ENCODE measurements around the gene KIF16B. TPM values are rescaled to one million over a fixed set of nuclear protein-coding genes. Genes with fewer than 3 reads are reported as not detected.

The KIF16B gene
- total and polyA plus RNA-seq, 9 of the 15 experiments (the other 6 are each of a cell fraction or from before 2014, with no cell fraction given) = 1.00 to 10.6 (median 8.5) TPM

- no peak overlapping the region for H2AFZ ChIP-seq (ENCODE audit: low read depth, low read length)
- POLR2A ChIA-PET = no interaction called here
- in situ Hi-C loops (cut with MboI) = no loop called here
- CTCF ChIA-PET (ENCODE audit: low intra/inter-chr PET ratio) = no interaction called here
- no peaks in the 10 kb centered on the region for H4K20me1 ChIP-seq (replicated peaks; ENCODE audit: control insufficient read depth, insufficient read depth, low read length)
- 75% methylated on average over 3 of the region's 6 CpGs for WGBS (ENCODE audit: insufficient coverage, low coverage, missing lambda C conversion rate)
- no peaks in the 10 kb centered on the region for H3K9me3 ChIP-seq (replicated peaks; ENCODE audit: control insufficient read depth, insufficient read depth, low read depth, low read length)
- no peak overlapping the region for H3K9ac ChIP-seq (ENCODE audit: insufficient read depth in 1 of 2, low read depth in 2 of 2, low read length in 2 of 2)
- DNase-seq (ENCODE audit: extremely low read depth in 1 of 4, low spot score in 3 of 4) = no peak
- no peak overlapping the region for H3K4me2 ChIP-seq (ENCODE audit: insufficient read depth, low read length)
- intact Hi-C loops (cut with micrococcal nuclease) = no loop called here
- no peak for TF ChIP-seq NUFIP1 (IDR thresholded peaks at IDR 0.05; ENCODE audit: partially characterized antibody)
- TF ChIP-seq MYNN (IDR thresholded peaks at IDR 0.05) = no peak
- no peak for TF ChIP-seq MYNN (CRISPR knock-in tag; IDR thresholded peaks at IDR 0.05)
- no peaks in the 10 kb centered on the region for H3K79me2 ChIP-seq (ENCODE audit: control insufficient read depth, insufficient read depth, low read length)
- no peaks in the 10 kb centered on the region for H3K27me3 ChIP-seq (ENCODE audit: control insufficient read depth in 2 of 2, insufficient read depth in 2 of 2, low read length in 2 of 2)
- H3K9me1 ChIP-seq (ENCODE audit: control insufficient read depth, insufficient read depth, low read length) = no peaks in the 10 kb centered on the region
- H3K27ac ChIP-seq (ENCODE audit: extremely low read depth, low read depth, low read length) = no peak overlapping the region
- no peak overlapping the region for H3K4me3 ChIP-seq
- H3K36me3 ChIP-seq (ENCODE audit: control insufficient read depth, insufficient read depth, low read length) = no peaks in the 10 kb centered on the region
- no TSS peak for BruUV-seq (replicated peaks)
- no peak for ATAC-seq
- FAIRE-seq = no peak
- H3K4me1 ChIP-seq (replicated peaks in 1 of 2; ENCODE audit: control insufficient read depth in 2 of 2, insufficient read depth in 2 of 2, low read length in 2 of 2) = no peaks in the 10 kb centered on the region; a peak in 1 of 5 replicates
Measured at GRCh38 chr20:16388731-16389130, 184.5 kb downstream of the KIF16B start.

DNA sequence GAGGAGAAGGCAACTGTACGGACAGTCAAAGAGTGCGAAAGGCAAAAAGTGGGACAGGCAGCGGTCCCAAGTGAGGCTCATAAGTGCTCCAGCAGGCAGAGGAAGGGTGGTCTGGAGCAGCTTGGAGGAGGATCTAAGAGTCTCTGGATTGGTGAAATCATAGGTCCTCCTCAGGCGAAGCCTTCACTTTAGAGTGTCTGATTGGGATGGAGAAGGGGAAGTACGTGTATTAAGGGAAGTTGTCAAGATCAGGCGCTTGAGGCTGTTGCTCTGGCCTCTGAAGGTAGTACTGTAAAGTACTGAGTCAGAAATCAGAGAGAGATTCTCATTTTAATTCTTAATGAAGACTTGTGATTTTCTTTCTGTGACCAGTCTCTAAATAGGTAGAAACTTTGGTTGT lies 185.6 kb downstream of the KIF16B start:
- 78% methylated on average over 4 of the region's 6 CpGs for WGBS (ENCODE audit: insufficient coverage, low coverage, missing lambda C conversion rate)
- Histone ChIP-seq H3K36me3 (ENCODE audit: control insufficient read depth, insufficient read depth, low read length) (no peaks in the 10 kb centered on the region), H3K9ac (ENCODE audit: insufficient read depth in 1 of 2, low read depth in 2 of 2, low read length in 2 of 2) (no peak overlapping the region), H4K20me1 (replicated peaks; ENCODE audit: control insufficient read depth, insufficient read depth, low read length) (no peaks in the 10 kb centered on the region), H2AFZ (ENCODE audit: low read depth, low read length) (no peak overlapping the region), H3K9me1 (ENCODE audit: control insufficient read depth, insufficient read depth, low read length) (no peaks in the 10 kb centered on the region), H3K4me2 (ENCODE audit: insufficient read depth, low read length) (no peak overlapping the region), H3K4me1 (replicated peaks in 1 of 2; ENCODE audit: control insufficient read depth in 2 of 2, insufficient read depth in 2 of 2, low read length in 2 of 2) (no peaks in the 10 kb centered on the region), H3K9me3 (replicated peaks; ENCODE audit: control insufficient read depth, insufficient read depth, low read depth, low read length) (no peaks in the 10 kb centered on the region), H3K79me2 (ENCODE audit: control insufficient read depth, insufficient read depth, low read length) (no peaks in the 10 kb centered on the region), H3K27ac (ENCODE audit: extremely low read depth, low read depth, low read length) (no peak overlapping the region), H3K27me3 (ENCODE audit: control insufficient read depth in 2 of 2, insufficient read depth in 2 of 2, low read length in 2 of 2) (no peaks in the 10 kb centered on the region), H3K4me3 (no peak overlapping the region)
- FAIRE-seq = no peak
- ChIA-PET POLR2A (no interaction called here), CTCF (ENCODE audit: low intra/inter-chr PET ratio) (no interaction called here)
- intact Hi-C loops (cut with micrococcal nuclease) = no loop called here
- DNase-seq (ENCODE audit: extremely low read depth in 1 of 4, low spot score in 3 of 4) = no peak
- BruUV-seq (replicated peaks) = no TSS peak
- in situ Hi-C loops (cut with MboI) = no loop called here
- ATAC-seq = no peak
- no peak for TF ChIP-seq ELF2 (CRISPR knock-in tag; IDR thresholded peaks at IDR 0.05)
- no peak for TF ChIP-seq ZNF311 (CRISPR knock-in tag; IDR thresholded peaks at IDR 0.05)
- TF ChIP-seq, protein P1, sequence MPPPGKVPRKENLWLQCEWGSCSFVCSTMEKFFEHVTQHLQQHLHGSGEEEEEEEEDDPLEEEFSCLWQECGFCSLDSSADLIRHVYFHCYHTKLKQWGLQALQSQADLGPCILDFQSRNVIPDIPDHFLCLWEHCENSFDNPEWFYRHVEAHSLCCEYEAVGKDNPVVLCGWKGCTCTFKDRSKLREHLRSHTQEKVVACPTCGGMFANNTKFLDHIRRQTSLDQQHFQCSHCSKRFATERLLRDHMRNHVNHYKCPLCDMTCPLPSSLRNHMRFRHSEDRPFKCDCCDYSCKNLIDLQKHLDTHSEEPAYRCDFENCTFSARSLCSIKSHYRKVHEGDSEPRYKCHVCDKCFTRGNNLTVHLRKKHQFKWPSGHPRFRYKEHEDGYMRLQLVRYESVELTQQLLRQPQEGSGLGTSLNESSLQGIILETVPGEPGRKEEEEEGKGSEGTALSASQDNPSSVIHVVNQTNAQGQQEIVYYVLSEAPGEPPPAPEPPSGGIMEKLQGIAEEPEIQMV (tag; conservative IDR thresholded peaks at IDR 0.05; ENCODE audit: low read depth) = no peak
- TF ChIP-seq, protein P2, sequence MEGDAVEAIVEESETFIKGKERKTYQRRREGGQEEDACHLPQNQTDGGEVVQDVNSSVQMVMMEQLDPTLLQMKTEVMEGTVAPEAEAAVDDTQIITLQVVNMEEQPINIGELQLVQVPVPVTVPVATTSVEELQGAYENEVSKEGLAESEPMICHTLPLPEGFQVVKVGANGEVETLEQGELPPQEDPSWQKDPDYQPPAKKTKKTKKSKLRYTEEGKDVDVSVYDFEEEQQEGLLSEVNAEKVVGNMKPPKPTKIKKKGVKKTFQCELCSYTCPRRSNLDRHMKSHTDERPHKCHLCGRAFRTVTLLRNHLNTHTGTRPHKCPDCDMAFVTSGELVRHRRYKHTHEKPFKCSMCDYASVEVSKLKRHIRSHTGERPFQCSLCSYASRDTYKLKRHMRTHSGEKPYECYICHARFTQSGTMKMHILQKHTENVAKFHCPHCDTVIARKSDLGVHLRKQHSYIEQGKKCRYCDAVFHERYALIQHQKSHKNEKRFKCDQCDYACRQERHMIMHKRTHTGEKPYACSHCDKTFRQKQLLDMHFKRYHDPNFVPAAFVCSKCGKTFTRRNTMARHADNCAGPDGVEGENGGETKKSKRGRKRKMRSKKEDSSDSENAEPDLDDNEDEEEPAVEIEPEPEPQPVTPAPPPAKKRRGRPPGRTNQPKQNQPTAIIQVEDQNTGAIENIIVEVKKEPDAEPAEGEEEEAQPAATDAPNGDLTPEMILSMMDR (IDR thresholded peaks at IDR 0.05 in 2 of 3, conservative IDR thresholded peaks at IDR 0.05 in 1 of 3; ENCODE audit: insufficient read depth in 2 of 3, low read depth in 1 of 3, low read length in 3 of 3) = no peak
- TF ChIP-seq, protein P3, sequence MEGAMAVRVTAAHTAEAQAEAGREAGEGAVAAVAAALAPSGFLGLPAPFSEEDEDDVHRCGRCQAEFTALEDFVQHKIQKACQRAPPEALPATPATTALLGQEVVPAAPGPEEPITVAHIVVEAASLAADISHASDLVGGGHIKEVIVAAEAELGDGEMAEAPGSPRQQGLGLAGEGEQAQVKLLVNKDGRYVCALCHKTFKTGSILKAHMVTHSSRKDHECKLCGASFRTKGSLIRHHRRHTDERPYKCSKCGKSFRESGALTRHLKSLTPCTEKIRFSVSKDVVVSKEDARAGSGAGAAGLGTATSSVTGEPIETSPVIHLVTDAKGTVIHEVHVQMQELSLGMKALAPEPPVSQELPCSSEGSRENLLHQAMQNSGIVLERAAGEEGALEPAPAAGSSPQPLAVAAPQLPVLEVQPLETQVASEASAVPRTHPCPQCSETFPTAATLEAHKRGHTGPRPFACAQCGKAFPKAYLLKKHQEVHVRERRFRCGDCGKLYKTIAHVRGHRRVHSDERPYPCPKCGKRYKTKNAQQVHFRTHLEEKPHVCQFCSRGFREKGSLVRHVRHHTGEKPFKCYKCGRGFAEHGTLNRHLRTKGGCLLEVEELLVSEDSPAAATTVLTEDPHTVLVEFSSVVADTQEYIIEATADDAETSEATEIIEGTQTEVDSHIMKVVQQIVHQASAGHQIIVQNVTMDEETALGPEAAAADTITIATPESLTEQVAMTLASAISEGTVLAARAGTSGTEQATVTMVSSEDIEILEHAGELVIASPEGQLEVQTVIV (CRISPR knock-in tag; IDR thresholded peaks at IDR 0.05; ENCODE audit: borderline replicate concordance) = no peak
- no peak for TF ChIP-seq FOXA3 (CRISPR knock-in tag; conservative IDR thresholded peaks at IDR 0.05 in 1 of 2, IDR thresholded peaks at IDR 0.05 in 1 of 2)
- no peak for TF ChIP-seq ZSCAN29 (IDR thresholded peaks at IDR 0.05)
- TF ChIP-seq ZFP1 (CRISPR knock-in tag; IDR thresholded peaks at IDR 0.05) = no peak
- TF ChIP-seq U2AF1 (optimal IDR thresholded peaks at IDR 0.05; ENCODE audit: low read depth, low read length) = no peak
